GM20000 (cell line): ENCODE results near the gene HSPB7.

Experiments
- DNase-seq: peaks from one replicate; pipeline ENCODE4 v3.0.0; 2012; ENCODE audit warnings: low spot score
- TF ChIP-seq, protein P1 (sequence below): IDR thresholded peaks from 2 replicates; pipeline ENCODE4 v1.5.1; 2012; ENCODE audit warnings: mild to moderate bottlenecking, control low read depth; ENCODE audit errors: extremely low read depth, missing control alignments

HSPB7 gene

DNA sequence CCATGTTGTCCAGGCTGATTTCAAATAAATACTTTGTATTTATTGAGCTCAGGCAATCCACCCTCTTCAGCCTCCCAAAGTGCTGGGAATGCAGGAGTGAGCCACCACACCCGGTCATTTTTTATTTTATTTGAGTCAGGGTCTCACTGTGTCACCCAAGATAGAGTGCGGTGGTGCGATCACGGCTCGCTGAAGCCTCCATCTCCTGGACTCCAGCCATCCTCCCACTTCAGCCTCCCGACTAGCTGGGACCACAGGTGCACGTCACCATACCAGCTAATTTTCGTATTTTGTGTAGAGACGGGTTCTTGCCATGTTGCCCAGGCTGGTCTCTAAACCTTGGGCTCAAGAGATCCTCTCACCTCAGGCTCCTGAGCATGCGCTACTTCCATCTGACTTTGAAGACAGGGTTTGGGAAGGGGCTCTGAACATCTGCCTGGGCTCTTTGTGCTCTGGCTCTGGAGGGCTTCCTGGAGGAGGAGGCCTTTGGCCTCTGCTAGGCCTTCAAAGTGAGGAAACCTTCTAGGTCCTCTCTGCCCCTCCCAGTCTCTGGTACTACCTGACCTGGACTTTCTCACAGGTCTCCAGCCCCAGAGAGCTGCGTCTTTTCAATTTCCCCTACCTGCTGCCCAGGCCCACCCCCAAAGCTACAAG lies 5.8 kb downstream of the HSPB7 start:
- TF ChIP-seq, protein P1, sequence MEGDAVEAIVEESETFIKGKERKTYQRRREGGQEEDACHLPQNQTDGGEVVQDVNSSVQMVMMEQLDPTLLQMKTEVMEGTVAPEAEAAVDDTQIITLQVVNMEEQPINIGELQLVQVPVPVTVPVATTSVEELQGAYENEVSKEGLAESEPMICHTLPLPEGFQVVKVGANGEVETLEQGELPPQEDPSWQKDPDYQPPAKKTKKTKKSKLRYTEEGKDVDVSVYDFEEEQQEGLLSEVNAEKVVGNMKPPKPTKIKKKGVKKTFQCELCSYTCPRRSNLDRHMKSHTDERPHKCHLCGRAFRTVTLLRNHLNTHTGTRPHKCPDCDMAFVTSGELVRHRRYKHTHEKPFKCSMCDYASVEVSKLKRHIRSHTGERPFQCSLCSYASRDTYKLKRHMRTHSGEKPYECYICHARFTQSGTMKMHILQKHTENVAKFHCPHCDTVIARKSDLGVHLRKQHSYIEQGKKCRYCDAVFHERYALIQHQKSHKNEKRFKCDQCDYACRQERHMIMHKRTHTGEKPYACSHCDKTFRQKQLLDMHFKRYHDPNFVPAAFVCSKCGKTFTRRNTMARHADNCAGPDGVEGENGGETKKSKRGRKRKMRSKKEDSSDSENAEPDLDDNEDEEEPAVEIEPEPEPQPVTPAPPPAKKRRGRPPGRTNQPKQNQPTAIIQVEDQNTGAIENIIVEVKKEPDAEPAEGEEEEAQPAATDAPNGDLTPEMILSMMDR, result no peak

DNA sequence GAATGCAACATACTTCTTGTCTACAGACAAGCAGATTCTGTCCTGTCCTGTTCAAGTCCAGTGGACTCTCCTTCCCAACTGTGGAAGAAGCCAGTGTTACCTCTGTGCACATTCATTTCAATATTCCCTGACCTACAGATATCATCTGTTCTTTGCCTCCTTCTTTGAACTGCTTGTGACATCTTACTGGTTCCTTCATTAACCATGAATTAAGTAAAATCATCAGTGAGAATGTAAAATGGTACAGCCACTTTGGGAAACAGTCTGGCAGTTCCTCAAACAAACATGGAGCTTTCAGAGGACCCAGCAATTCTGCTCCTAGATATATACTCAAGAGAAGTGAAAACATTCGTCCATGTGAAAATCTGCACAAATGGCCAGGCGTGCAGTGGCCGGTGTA lies 7.0 kb downstream of the HSPB7 start:
- DNase-seq, result no peak
- TF ChIP-seq, protein P1, result no peak

More for the DNA sequence above, 5.8 kb downstream of the HSPB7 start:
- DNase-seq, result no peak

DNA sequence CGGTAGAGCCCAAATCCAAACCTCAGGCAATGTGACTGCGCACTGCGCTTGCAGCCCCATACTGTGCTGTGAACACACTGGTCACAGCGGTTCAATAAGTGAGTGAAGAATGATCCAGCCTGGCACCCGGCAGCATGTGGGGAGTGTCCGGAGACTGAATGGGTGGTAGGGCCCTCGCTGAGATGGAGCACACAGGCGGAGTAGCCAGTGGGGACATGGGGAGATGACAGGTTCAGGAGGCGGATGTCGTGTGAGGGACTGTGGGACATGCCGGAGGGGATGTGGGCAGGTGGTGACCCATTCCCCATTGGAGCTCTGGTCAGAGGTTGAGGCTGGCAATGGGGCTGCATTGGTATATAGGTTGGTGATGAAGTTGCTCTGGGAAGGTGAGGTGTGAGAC lies 8.2 kb downstream of the HSPB7 start:
- TF ChIP-seq, protein P1, result no peak
- DNase-seq, result no peak

DNA sequence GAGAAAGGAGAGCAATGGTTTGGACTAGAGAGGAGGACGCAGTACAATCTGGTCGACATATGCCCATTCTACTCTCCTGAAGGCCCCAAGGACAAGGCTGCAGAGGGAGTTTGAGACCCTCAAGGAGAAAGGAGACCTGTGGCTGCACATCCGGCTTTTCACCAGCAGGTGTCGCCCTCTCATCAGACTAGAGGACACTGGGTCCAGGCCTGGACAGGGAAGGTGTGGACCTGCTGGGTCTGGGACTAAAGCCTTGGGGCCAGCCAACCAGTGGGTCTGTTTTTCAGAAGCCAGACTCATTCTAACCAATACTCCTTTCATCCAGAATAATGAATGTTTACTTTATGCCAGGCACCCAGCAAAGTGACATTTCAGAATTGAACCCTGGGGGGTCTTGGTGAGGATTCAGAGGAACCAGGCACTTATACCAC lies 8.8 kb downstream of the HSPB7 start:
- peak; percentile 79 for DNase-seq

DNA sequence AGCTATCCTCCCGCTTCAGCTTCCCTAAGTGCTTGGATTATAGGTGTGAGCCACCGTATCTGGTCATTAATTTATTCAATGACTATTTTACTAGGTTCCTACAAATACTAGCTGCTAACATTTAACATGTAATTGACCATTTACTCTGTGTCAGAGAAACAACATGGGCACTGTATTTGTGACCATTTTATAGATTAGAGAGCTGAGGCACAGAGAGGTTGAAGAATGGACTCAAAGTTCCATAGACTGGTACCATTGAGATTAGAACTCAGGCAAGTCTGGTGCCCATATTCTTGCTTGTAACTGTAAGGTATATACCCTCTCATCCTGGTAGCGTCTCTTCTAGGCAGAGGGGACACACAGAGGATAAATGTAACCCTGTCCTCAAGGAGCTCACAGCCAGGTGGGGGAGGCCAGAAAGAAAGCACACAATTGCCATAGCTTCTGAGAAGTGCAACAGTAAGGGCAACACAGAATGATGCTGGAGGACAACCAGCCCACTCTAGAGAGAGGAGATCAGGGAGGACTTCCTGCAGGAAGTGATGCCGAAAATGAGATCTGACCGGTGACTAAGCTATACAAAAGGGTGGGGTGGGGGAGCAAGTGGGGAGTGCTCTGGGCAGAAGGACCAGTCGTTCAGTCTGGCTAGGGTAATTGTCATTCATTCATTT lies 10.0 kb downstream of the HSPB7 start:
- no peak for DNase-seq
- TF ChIP-seq, protein P1, result no peak

More for the DNA sequence above, 8.8 kb downstream of the HSPB7 start:
- TF ChIP-seq, protein P1, result peak; percentile 80

DNA sequence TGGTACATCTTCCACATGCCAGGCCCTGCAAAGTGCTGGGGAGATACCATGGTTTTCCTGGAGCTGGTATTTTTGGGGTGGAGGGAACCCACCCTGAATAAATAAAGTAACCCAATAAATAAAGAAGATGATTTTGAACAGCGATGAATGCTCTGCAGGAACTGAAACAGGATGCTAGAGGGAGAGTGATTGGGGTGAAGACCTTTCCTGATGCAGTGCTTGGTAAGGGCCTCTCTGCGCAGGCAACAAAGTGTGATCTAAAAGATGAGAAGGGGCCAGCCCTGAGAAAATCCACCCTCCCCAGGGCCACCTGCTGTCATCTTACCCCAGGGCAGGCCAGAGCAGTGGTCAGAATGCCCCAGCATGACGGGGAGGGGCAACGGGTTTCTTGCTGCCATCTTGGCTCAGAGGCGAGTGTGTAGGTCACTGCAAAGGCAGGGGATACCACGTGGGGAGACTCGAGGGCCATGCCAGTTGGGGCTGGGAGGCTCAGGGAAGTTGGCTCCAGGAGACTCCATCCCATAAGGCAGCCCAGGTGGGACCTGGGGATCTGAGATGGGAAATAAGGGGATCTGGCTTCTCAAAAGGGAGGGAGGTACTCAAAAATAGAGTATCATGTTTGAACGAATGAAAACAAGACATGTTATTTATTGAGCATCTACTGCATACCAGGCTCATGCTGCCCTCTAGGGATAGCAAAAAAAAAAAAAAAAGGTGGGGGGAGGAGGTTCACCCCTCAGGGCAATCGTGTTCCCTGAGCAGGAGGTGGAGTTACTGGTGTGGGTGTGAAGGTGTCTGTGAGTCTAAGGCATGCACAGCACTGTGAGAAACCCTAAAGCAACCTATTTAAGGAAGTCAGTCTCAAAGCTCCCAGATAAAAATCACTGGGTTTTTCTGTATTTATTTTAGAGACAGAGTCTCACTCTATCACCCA lies 11.0 kb downstream of the HSPB7 start:
- TF ChIP-seq, protein P1, result peak; percentile 0
- peak; percentile 53 for DNase-seq
